GM12865 (cell line): ENCODE data around the gene PRDM5.
A peak's percentile ranks its signal among the peaks of the same experiment; 100 is the strongest.

Experiments
- DNase-seq: peaks from one replicate; pipeline ENCODE4 v3.0.0; 2010; ENCODE audit warnings: low read depth
- H3K4me3 ChIP-seq: 2 replicates; pipeline ENCODE4 v1.5.1; 2011; ENCODE audit warnings: mild to moderate bottlenecking, low read depth, low read length, control low read depth
- TF ChIP-seq, protein P1 (sequence below): IDR thresholded peaks from 2 replicates; pipeline ENCODE4 v1.5.1; 2011; ENCODE audit warnings: low read length, control low read depth, low read depth, inconsistent platforms; ENCODE audit not compliant: insufficient read depth; ENCODE audit errors: missing control alignments

Gene PRDM5

DNA sequence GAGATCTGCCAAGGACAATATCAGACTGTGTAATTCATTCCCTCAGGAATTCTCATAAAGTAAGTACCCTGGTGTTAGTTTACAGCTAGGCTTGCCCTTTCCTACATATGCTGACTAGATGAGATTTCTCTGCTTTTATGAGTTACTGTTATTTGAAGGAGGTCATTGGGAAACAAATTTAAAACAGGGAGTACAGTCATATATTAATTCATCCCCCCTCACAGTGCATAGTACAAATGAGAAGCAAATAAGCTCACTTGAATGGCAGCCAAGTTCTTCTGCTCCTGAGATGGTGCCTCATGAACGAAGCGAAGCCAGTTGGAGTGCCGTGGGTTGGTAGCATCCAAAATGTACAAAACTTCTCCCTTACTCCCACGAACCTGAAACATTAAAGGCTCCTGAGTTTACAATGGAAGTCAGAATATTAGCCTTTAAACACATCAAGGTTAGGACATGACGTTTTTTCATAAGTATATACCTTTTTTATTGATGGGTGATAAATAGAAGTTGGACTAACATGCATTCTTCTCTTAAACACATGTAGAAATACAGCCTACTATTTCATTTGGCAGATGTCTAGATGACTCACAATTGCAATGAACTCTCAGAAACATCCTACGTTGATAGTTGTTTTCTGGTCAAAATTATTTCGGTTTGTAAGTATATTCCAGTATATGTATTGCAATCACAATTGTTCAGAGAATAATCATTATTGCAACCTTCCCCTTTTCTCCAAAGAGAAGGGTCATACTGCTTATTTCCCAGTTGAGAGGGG is 69.2 kb downstream of the PRDM5 start:
- TF ChIP-seq, protein P1, sequence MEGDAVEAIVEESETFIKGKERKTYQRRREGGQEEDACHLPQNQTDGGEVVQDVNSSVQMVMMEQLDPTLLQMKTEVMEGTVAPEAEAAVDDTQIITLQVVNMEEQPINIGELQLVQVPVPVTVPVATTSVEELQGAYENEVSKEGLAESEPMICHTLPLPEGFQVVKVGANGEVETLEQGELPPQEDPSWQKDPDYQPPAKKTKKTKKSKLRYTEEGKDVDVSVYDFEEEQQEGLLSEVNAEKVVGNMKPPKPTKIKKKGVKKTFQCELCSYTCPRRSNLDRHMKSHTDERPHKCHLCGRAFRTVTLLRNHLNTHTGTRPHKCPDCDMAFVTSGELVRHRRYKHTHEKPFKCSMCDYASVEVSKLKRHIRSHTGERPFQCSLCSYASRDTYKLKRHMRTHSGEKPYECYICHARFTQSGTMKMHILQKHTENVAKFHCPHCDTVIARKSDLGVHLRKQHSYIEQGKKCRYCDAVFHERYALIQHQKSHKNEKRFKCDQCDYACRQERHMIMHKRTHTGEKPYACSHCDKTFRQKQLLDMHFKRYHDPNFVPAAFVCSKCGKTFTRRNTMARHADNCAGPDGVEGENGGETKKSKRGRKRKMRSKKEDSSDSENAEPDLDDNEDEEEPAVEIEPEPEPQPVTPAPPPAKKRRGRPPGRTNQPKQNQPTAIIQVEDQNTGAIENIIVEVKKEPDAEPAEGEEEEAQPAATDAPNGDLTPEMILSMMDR = no peak
- H3K4me3 ChIP-seq = no peak overlapping the region
- no peak for DNase-seq

DNA sequence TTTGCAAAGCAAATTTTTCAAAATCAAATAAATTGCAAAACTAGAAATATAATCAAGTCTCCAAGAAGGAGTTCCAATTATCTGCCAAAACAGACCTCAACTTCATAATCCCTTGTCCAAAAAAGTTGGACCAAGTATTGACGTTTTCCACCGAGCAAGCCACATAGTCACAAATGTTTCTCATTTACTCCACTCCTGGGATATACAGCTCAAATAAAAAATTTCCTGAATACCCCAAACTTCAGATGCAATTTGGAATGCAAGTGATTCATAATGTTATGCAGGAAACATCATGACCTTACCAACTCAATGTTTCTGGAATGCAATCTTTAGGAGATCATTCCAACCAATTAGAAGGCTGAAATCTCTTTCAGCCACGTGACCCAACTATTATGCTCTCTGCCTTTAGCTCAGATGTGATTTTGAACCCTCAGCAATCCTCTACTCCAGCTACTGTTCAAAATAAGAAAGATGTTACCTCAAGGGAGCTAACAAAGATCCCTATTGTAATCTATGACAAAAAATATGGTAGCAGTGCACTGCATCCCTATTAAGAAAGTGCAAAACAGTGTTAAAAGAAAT is 72.4 kb downstream of the PRDM5 start:
- no peak overlapping the region for H3K4me3 ChIP-seq
- TF ChIP-seq, protein P1 = no peak
- no peak for DNase-seq

DNA sequence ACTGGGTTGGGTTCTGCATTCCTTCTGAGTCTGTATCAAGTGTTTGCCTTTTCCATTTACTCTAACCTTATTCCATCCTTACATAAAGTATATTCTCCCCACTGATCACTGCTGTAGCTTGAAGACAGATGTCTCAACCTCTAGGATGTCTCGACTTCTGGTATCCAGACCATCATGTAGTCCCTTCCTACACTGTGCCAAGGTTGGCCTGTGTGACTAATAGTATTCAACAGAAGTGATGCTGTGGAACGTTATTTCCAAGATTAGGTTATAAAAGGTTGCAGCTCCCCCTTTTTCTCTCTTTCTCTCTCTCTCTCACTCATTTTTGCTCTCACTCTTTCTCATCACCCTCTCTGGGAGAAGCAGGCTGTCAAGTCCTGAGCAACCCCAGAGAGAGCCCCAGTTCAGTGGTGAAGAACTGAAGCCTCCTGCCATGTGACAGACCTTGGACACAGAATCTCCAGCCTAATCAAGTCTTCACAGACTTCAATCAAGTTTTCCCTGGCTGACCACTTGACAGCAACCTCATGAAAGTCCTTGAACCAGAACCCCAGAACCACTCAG is 75.4 kb downstream of the PRDM5 start:
- H3K4me3 ChIP-seq = no peak overlapping the region
- DNase-seq = no peak
- TF ChIP-seq, protein P1 = no peak

DNA sequence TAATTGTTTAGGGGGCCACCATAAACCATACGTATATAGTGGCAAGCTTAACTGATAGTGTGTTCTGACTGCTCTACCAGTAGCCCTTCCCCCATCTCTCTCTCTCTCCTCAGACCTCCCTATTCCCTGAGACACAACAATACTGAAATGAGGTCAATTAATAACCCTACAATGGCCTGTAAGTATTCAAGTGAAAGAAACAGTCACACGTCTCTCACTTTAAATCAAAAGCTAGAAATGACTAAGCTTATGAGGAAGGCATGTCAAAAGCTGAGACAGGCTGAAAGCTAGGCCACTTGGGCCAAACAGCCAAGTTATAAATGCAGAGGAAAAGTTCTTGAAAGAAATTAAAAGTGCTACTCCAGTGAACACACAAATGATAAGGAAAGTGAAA is 78.0 kb downstream of the PRDM5 start:
- DNase-seq = peak; percentile 74
- TF ChIP-seq, protein P1 = no peak
- no peak overlapping the region for H3K4me3 ChIP-seq

DNA sequence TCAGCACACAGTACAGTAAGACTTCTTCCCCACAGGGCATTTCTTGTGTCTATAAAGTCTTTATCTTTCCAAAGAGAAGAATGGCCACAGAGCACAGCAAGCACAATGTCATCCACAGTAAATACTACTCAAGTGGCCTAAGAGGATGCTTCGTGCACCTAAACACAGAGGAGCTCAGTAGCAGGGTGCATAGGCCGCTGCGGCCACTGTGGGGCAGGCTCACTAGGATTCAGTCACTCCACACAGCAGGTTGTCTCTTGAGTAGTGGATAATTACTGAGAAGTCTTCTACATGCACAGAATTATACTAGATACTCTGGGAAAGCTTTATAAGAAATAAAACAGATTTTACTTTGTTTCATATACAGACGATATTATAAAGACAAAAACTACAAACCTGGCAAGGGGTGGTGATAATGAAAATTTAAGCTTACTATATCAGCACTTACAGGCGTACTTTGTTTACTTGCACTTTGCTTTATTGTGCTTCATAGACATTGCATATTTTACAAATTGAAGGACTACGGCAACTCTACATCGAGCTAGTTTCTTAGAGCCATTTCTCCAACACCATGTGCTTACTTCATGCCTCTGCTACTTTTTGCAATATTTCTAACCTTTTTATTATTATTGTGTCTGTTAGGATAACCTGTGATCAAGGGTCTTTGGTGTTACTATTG is 78.5 kb downstream of the PRDM5 start:
- peak; percentile 14 for DNase-seq
- no peak overlapping the region for H3K4me3 ChIP-seq
- TF ChIP-seq, protein P1 = peak; percentile 9

DNA sequence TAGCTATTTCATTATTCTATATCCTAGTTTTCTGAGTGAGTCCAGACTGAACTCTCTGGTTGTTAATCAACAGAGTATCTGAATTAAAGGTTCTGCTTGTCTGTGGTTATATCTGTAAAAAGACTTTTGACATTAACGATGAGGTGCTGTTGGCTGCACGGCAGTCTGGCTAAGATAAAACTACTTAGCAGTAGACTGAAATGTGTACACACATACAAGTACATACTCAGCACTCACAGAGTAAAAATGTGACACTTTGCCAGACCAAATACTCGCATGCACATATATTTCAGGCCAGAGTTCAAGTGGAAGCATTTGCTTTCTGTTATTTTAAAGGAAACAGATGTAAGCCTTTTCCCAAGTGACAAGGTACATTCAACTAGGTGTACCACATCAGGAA is 80.5 kb downstream of the PRDM5 start:
- H3K4me3 ChIP-seq = no peak overlapping the region
- TF ChIP-seq, protein P1 = no peak
- DNase-seq = no peak
